Loucy (cell line): ENCODE data around the gene PAPPA2.

Experiments used
- EZH2phosphoT487 ChIP-seq: fragments of 200-600 bp; IDR thresholded peaks from 2 replicates; pipeline ENCODE4 v1.6.1; 2018; ENCODE audit warnings: antibody characterized with exemption, mild to moderate bottlenecking, moderate library complexity, borderline replicate concordance
- TF ChIP-seq, protein P1 (sequence below): fragments of 200-600 bp; sonication (generic); conservative IDR thresholded peaks from 2 replicates; pipeline ENCODE4 v1.5.1; 2014; ENCODE audit warnings: mild to moderate bottlenecking, antibody characterized with exemption, low read length

DNA sequence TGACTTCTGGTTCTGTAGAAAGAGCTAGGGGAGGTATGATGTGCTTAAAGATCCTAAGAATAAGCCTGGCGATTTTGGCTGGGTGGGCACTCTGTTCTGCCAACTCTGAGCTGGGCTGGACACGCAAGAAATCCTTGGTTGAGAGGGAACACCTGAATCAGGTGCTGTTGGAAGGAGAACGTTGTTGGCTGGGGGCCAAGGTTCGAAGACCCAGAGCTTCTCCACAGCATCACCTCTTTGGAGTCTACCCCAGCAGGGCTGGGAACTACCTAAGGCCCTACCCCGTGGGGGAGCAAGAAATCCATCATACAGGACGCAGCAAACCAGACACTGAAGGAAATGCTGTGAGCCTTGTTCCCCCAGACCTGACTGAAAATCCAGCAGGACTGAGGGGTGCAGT is 93.3 kb downstream of the PAPPA2 start:
- TF ChIP-seq, protein P1, sequence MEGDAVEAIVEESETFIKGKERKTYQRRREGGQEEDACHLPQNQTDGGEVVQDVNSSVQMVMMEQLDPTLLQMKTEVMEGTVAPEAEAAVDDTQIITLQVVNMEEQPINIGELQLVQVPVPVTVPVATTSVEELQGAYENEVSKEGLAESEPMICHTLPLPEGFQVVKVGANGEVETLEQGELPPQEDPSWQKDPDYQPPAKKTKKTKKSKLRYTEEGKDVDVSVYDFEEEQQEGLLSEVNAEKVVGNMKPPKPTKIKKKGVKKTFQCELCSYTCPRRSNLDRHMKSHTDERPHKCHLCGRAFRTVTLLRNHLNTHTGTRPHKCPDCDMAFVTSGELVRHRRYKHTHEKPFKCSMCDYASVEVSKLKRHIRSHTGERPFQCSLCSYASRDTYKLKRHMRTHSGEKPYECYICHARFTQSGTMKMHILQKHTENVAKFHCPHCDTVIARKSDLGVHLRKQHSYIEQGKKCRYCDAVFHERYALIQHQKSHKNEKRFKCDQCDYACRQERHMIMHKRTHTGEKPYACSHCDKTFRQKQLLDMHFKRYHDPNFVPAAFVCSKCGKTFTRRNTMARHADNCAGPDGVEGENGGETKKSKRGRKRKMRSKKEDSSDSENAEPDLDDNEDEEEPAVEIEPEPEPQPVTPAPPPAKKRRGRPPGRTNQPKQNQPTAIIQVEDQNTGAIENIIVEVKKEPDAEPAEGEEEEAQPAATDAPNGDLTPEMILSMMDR = no peak
- TF ChIP-seq EZH2phosphoT487 = no peak
